Measurements from ENCODE around the gene ITGB3BP. TPM values are rescaled to one million over a fixed set of nuclear protein-coding genes. Genes with fewer than 3 reads are reported as not detected.

ITGB3BP gene
- total RNA-seq, 1 donor from 2014 or later = 9.2 TPM

GRCh38 chr1:63453232-63453631 is 69.8 kb downstream of the ITGB3BP start:
- Histone ChIP-seq H3K36me3 (ENCODE audit: control insufficient read depth, insufficient read depth, low read length) (no peaks in the 10 kb centered on the region), H3K4me3 (ENCODE audit: low read depth, low read length) (no peak overlapping the region), H3K27me3 (ENCODE audit: control insufficient read depth, insufficient read depth, low read length) (no peaks in the 10 kb centered on the region)
- no peak for TF ChIP-seq CTCF (IDR thresholded peaks at IDR 0.05; ENCODE audit: insufficient read depth, low read length, poor library complexity, severe bottlenecking)
- DNase-seq (ENCODE audit: low read depth) = no peak

- H3K36me3 ChIP-seq (ENCODE audit: control insufficient read depth, insufficient read depth, low read length) = no peaks in the 10 kb centered on the region
- no peak overlapping the region for H3K4me3 ChIP-seq (ENCODE audit: low read depth, low read length)
- no peaks in the 10 kb centered on the region for H3K27me3 ChIP-seq (ENCODE audit: control insufficient read depth, insufficient read depth, low read length)
- no peak for TF ChIP-seq CTCF (IDR thresholded peaks at IDR 0.05; ENCODE audit: insufficient read depth, low read length, poor library complexity, severe bottlenecking)
- DNase-seq (ENCODE audit: low read depth) = no peak
Observed at GRCh38 chr1:63450416-63450815, 72.6 kb downstream of the ITGB3BP start.

- TF ChIP-seq CTCF (IDR thresholded peaks at IDR 0.05; ENCODE audit: insufficient read depth, low read length, poor library complexity, severe bottlenecking) = no peak
- no peaks in the 10 kb centered on the region for H3K27me3 ChIP-seq (ENCODE audit: control insufficient read depth, insufficient read depth, low read length)
- no peak overlapping the region for H3K4me3 ChIP-seq (ENCODE audit: low read depth, low read length)
- DNase-seq (ENCODE audit: low read depth) = no peak
- no peaks in the 10 kb centered on the region for H3K36me3 ChIP-seq (ENCODE audit: control insufficient read depth, insufficient read depth, low read length)
Observed at GRCh38 chr1:63448731-63449246, 74.2 kb downstream of the ITGB3BP start.

GRCh38 chr1:63442141-63442475 is 80.9 kb downstream of the ITGB3BP start:
- Histone ChIP-seq H3K27me3 (ENCODE audit: control insufficient read depth, insufficient read depth, low read length) (no peaks in the 10 kb centered on the region), H3K4me3 (ENCODE audit: low read depth, low read length) (no peak overlapping the region), H3K36me3 (ENCODE audit: control insufficient read depth, insufficient read depth, low read length) (no peaks in the 10 kb centered on the region)
- no peak for TF ChIP-seq CTCF (IDR thresholded peaks at IDR 0.05; ENCODE audit: insufficient read depth, low read length, poor library complexity, severe bottlenecking)
- no peak for DNase-seq (ENCODE audit: low read depth)

GRCh38 chr1:63435161-63435560 is 87.9 kb downstream of the ITGB3BP start:
- no peak overlapping the region for H3K4me3 ChIP-seq (ENCODE audit: low read depth, low read length)
- H3K27me3 ChIP-seq (ENCODE audit: control insufficient read depth, insufficient read depth, low read length) = no peaks in the 10 kb centered on the region
- DNase-seq (ENCODE audit: low read depth) = no peak
- H3K36me3 ChIP-seq (ENCODE audit: control insufficient read depth, insufficient read depth, low read length) = no peaks in the 10 kb centered on the region
- no peak for TF ChIP-seq CTCF (IDR thresholded peaks at IDR 0.05; ENCODE audit: insufficient read depth, low read length, poor library complexity, severe bottlenecking)

GRCh38 chr1:63429281-63429680 is 93.7 kb downstream of the ITGB3BP start:
- no peak for TF ChIP-seq CTCF (IDR thresholded peaks at IDR 0.05; ENCODE audit: insufficient read depth, low read length, poor library complexity, severe bottlenecking)
- DNase-seq (ENCODE audit: low read depth) = no peak
- Histone ChIP-seq H3K27me3 (ENCODE audit: control insufficient read depth, insufficient read depth, low read length) (no peaks in the 10 kb centered on the region), H3K4me3 (ENCODE audit: low read depth, low read length) (no peak overlapping the region), H3K36me3 (ENCODE audit: control insufficient read depth, insufficient read depth, low read length) (no peaks in the 10 kb centered on the region)

All from kidney epithelial cell (primary cell).